Measurements from ENCODE around the gene CERT1.

DNA sequence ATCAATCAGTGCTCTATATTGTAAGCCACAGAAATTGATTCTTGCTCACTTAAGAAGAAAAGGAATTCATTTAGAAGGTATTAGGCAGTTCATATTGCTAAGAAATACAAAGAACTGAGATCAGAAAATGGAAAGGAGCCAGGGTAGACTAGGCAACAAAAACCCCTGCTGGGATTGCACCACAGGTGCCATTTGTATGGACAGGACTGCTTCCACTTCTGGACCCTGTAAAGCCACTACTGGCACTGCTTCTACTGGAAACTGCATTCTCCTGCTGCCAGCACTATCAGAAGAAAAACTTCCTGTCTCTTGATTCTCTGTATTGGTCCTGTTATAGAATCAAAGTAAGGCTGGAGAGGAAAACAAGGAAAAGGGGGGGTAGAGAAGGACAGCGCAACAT is 45.9 kb downstream of the CERT1 start:
- TF ChIP-seq ZNF202 (tag by site-specific recombination; IDR thresholded peaks at IDR 0.05; ENCODE audit: borderline replicate concordance) (no peak), ZNF449 (tag by site-specific recombination; IDR thresholded peaks at IDR 0.05) (no peak), ZNF426 (tag by site-specific recombination; IDR thresholded peaks at IDR 0.05) (no peak), BCL11B (tag by site-specific recombination; IDR thresholded peaks at IDR 0.05; ENCODE audit: low read depth) (no peak), ZNF302 (tag by site-specific recombination; IDR thresholded peaks at IDR 0.05; ENCODE audit: low read depth) (no peak), TCF7L2 (IDR thresholded peaks at IDR 0.05; ENCODE audit: borderline replicate concordance, low read depth, low read length) (no peak), ZNF37A (tag by site-specific recombination; IDR thresholded peaks at IDR 0.05) (no peak)
- TF ChIP-seq, protein P1, sequence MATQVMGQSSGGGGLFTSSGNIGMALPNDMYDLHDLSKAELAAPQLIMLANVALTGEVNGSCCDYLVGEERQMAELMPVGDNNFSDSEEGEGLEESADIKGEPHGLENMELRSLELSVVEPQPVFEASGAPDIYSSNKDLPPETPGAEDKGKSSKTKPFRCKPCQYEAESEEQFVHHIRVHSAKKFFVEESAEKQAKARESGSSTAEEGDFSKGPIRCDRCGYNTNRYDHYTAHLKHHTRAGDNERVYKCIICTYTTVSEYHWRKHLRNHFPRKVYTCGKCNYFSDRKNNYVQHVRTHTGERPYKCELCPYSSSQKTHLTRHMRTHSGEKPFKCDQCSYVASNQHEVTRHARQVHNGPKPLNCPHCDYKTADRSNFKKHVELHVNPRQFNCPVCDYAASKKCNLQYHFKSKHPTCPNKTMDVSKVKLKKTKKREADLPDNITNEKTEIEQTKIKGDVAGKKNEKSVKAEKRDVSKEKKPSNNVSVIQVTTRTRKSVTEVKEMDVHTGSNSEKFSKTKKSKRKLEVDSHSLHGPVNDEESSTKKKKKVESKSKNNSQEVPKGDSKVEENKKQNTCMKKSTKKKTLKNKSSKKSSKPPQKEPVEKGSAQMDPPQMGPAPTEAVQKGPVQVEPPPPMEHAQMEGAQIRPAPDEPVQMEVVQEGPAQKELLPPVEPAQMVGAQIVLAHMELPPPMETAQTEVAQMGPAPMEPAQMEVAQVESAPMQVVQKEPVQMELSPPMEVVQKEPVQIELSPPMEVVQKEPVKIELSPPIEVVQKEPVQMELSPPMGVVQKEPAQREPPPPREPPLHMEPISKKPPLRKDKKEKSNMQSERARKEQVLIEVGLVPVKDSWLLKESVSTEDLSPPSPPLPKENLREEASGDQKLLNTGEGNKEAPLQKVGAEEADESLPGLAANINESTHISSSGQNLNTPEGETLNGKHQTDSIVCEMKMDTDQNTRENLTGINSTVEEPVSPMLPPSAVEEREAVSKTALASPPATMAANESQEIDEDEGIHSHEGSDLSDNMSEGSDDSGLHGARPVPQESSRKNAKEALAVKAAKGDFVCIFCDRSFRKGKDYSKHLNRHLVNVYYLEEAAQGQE (tag by site-specific recombination; IDR thresholded peaks at IDR 0.05): no peak
- TF ChIP-seq, protein P2, sequence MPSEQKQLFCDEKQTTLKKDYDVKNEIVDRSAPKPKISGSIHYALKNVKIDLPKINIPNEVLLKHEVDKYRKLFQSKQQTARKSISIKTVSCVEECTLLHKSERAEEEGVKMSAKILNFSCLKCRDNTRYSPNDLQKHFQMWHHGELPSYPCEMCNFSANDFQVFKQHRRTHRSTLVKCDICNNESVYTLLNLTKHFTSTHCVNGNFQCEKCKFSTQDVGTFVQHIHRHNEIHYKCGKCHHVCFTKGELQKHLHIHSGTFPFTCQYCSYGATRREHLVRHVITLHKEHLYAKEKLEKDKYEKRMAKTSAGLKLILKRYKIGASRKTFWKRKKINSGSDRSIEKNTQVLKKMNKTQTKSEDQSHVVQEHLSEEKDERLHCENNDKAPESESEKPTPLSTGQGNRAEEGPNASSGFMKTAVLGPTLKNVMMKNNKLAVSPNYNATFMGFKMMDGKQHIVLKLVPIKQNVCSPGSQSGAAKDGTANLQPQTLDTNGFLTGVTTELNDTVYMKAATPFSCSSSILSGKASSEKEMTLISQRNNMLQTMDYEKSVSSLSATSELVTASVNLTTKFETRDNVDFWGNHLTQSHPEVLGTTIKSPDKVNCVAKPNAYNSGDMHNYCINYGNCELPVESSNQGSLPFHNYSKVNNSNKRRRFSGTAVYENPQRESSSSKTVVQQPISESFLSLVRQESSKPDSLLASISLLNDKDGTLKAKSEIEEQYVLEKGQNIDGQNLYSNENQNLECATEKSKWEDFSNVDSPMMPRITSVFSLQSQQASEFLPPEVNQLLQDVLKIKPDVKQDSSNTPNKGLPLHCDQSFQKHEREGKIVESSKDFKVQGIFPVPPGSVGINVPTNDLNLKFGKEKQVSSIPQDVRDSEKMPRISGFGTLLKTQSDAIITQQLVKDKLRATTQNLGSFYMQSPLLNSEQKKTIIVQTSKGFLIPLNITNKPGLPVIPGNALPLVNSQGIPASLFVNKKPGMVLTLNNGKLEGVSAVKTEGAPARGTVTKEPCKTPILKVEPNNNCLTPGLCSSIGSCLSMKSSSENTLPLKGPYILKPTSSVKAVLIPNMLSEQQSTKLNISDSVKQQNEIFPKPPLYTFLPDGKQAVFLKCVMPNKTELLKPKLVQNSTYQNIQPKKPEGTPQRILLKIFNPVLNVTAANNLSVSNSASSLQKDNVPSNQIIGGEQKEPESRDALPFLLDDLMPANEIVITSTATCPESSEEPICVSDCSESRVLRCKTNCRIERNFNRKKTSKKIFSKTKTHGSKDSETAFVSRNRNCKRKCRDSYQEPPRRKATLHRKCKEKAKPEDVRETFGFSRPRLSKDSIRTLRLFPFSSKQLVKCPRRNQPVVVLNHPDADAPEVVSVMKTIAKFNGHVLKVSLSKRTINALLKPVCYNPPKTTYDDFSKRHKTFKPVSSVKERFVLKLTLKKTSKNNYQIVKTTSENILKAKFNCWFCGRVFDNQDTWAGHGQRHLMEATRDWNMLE (tag by site-specific recombination; conservative IDR thresholded peaks at IDR 0.05; ENCODE audit: low read depth): no peak

Measured in HEK293 (cell line).